ENCODE measurements around the gene EFHC1. TPM values are rescaled to one million over a fixed set of nuclear protein-coding genes. Genes with fewer than 3 reads are reported as not detected.

EFHC1 gene
- total and polyA plus RNA-seq, 2 of the 13 experiments (the other 11 are each of a cell fraction or from before 2014, with no cell fraction given), result 23.4 to 29.5 TPM

DNA sequence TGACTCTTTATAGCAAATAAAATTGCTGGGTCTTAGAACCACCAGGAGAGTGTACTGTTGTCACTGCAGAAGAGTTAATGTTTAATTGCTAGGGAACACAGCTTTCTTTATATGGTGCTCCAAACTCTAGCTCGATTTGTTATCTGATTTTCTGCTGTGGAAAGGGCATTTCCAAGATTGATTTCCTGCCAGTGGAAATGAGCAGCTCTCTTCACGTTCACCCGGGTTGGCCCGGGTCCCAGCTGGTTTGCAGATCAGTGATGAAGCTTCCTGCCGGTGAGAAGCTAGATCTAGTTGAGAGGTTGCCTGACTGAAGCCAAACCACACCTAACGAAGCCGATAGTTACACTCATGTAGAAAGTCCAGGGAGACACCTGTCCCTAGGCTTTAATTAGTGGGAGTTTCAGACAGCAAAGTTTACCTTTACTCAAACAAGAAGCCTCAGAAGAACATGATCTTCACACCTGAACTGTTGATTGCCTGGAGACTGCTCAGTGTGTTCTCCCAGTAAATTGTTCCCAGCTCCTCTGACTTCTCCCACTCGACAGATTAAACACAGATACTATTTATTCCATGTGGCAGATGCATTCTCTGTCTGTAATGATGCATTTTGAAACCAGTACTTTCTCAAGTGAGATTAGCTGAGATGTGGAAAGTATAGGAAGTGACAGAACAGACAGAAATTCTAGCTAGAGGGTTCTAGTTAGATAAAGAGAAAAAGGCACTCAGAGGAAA lies 30.3 kb upstream of the EFHC1 start (continued):
- TF ChIP-seq ZNF670 (CRISPR knock-in tag; IDR thresholded peaks at IDR 0.05; ENCODE audit: borderline replicate concordance) (peak; percentile 73; the same call in 1 of the 2 replicates), ZSCAN9 (CRISPR knock-in tag; IDR thresholded peaks at IDR 0.05; ENCODE audit: borderline replicate concordance) (peak; percentile 36; the same call in 1 of the 2 replicates), ZNF292 (CRISPR knock-in tag; IDR thresholded peaks at IDR 0.05; ENCODE audit: borderline replicate concordance, low read depth) (peak; percentile 84), MEF2D (CRISPR knock-in tag; IDR thresholded peaks at IDR 0.05) (no peak), MTF2 (CRISPR knock-in tag; IDR thresholded peaks at IDR 0.05; ENCODE audit: borderline replicate concordance) (no peak), HNRNPH1 (optimal IDR thresholded peaks at IDR 0.05; ENCODE audit: low read depth, low read length) (no peak), ARID5B (CRISPR knock-in tag; IDR thresholded peaks at IDR 0.05) (peak; percentile 78; the same call in 1 of the 2 replicates), ARID2 (CRISPR knock-in tag; IDR thresholded peaks at IDR 0.05; ENCODE audit: borderline replicate concordance) (peak; percentile 30; the same call in 1 of the 2 replicates), BCL6 (CRISPR knock-in tag; IDR thresholded peaks at IDR 0.05) (peak; percentile 79), ZNF775 (CRISPR knock-in tag; IDR thresholded peaks at IDR 0.05; ENCODE audit: borderline replicate concordance) (peak; percentile 96), MXD1 (CRISPR knock-in tag; IDR thresholded peaks at IDR 0.05) (no peak), ZNF547 (CRISPR knock-in tag; IDR thresholded peaks at IDR 0.05) (no peak), XRCC5 (optimal IDR thresholded peaks at IDR 0.05; ENCODE audit: low read length) (peak; percentile 49), CBX5 (CRISPR knock-in tag; IDR thresholded peaks at IDR 0.05; ENCODE audit: borderline replicate concordance) (peak; percentile 71; the same call in 1 of the 2 replicates), ZNF563 (CRISPR knock-in tag; IDR thresholded peaks at IDR 0.05) (no peak), BRD4 (CRISPR knock-in tag; IDR thresholded peaks at IDR 0.05) (0 out of 2 replicates have a peak, but pooled peaks have one; percentile 26), RARG (CRISPR knock-in tag; IDR thresholded peaks at IDR 0.05; ENCODE audit: low read depth) (no peak), KLF9 (CRISPR knock-in tag; IDR thresholded peaks at IDR 0.05; ENCODE audit: low read depth) (peak; percentile 29; the same call in 1 of the 2 replicates), MAX (IDR thresholded peaks at IDR 0.05) (peak; percentile 71), CENPT (CRISPR knock-in tag; IDR thresholded peaks at IDR 0.05; ENCODE audit: low read depth) (no peak), GABPB1 (CRISPR knock-in tag; IDR thresholded peaks at IDR 0.05) (0 out of 2 replicates have a peak, but pooled peaks have one; percentile 33), TGIF2 (CRISPR knock-in tag; IDR thresholded peaks at IDR 0.05) (peak; percentile 18; the same call in 1 of the 2 replicates), ZNF747 (CRISPR knock-in tag; IDR thresholded peaks at IDR 0.05; ENCODE audit: borderline replicate concordance) (no peak), STAT5B (CRISPR knock-in tag; IDR thresholded peaks at IDR 0.05) (no peak)
- TF ChIP-seq, protein P1, sequence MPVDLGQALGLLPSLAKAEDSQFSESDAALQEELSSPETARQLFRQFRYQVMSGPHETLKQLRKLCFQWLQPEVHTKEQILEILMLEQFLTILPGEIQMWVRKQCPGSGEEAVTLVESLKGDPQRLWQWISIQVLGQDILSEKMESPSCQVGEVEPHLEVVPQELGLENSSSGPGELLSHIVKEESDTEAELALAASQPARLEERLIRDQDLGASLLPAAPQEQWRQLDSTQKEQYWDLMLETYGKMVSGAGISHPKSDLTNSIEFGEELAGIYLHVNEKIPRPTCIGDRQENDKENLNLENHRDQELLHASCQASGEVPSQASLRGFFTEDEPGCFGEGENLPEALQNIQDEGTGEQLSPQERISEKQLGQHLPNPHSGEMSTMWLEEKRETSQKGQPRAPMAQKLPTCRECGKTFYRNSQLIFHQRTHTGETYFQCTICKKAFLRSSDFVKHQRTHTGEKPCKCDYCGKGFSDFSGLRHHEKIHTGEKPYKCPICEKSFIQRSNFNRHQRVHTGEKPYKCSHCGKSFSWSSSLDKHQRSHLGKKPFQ (CRISPR knock-in tag; IDR thresholded peaks at IDR 0.05; ENCODE audit: insufficient replicate concordance), result peak; percentile 87
